OCI-LY3 (cell line): Measurements from ENCODE around the gene CDC42BPA.

Source experiments
- H2AFZ ChIP-seq: fragments of 200-600, 300-600 bp; shearing (Covaris generic); 2 replicates; pipeline ENCODE4 v1.6.0; 2014; ENCODE audit warnings: antibody characterized with exemption, low read depth, low read length
- H3K27ac ChIP-seq: fragments of 200-600, 300-600 bp; sonication (generic); 2 replicates; pipeline ENCODE4 v1.5.1; 2014; ENCODE audit warnings: mild to moderate bottlenecking, low read length, moderate library complexity, mixed read lengths
- H3K27me3 ChIP-seq: fragments of 200-600, 300-600 bp; sonication (generic); 2 replicates; pipeline ENCODE4 v1.6.1; 2014; ENCODE audit warnings: low read depth, low read length, mixed read lengths
- H3K36me3 ChIP-seq: fragments of 200-600, 300-600 bp; sonication (generic); replicated peaks from 2 replicates; pipeline ENCODE3; 2014; ENCODE audit warnings: low read depth, low read length, mixed read lengths
- H3K4me1 ChIP-seq: fragments of 300-600, 200-600 bp; sonication (generic); 2 replicates; pipeline ENCODE4 v1.6.1; 2014; ENCODE audit warnings: low read length, mixed read lengths
- H3K4me2 ChIP-seq: fragments of 200-600, 300-600 bp; sonication (generic); 2 replicates; pipeline ENCODE4 v1.6.1; 2014; ENCODE audit warnings: low read length, mixed read lengths
- H3K4me3 ChIP-seq: fragments of 300-600, 200-600 bp; sonication (generic); 2 replicates; pipeline ENCODE4 v1.5.1; 2014; ENCODE audit warnings: antibody characterized with exemption, mild to moderate bottlenecking, low read length, moderate library complexity
- H3K79me2 ChIP-seq: fragments of 300-600, 200-600 bp; shearing (Covaris generic); 2 replicates; pipeline ENCODE4 v1.6.1; 2014; ENCODE audit warnings: mild to moderate bottlenecking, low read length, mixed read lengths
- H3K9ac ChIP-seq: fragments of 300-600, 200-600 bp; shearing (Covaris generic); 2 replicates; pipeline ENCODE4 v1.6.0; 2014; ENCODE audit warnings: mild to moderate bottlenecking, low read length, moderate library complexity
- H3K9me3 ChIP-seq: fragments of 200-600, 300-600 bp; shearing (Covaris generic); 2 replicates; pipeline ENCODE4 v1.6.1; 2014; ENCODE audit warnings: low read length, mixed read lengths; ENCODE audit not compliant: insufficient read depth
- H4K20me1 ChIP-seq: fragments of 200-600, 300-600 bp; sonication (generic); 2 replicates; pipeline ENCODE4 v1.6.1; 2016; ENCODE audit warnings: low read length, mixed read lengths; ENCODE audit not compliant: insufficient read depth
- EZH2phosphoT487 ChIP-seq: fragments of 200-600 bp; shearing (Covaris generic); IDR thresholded peaks from 2 replicates; pipeline ENCODE4 v1.6.1; 2018; ENCODE audit warnings: antibody characterized with exemption, mixed run types, low read depth
- TF ChIP-seq, protein P1 (sequence below): fragments of 200-600, 300-600 bp; sonication (generic); IDR thresholded peaks from 2 replicates; pipeline ENCODE4 v1.5.1; 2014; ENCODE audit warnings: antibody characterized with exemption, low read length, low read depth

The CDC42BPA gene

GRCh38 chr1:226964068-226964425, 354.2 kb downstream of the CDC42BPA start:
- Histone ChIP-seq H3K4me1 (no peaks in the 10 kb centered on the region), H4K20me1 (no peaks in the 10 kb centered on the region), H3K27ac (no peak overlapping the region), H3K4me3 (no peak overlapping the region), H2AFZ (no peak overlapping the region), H3K9ac (no peak overlapping the region), H3K9me3 (no peaks in the 10 kb centered on the region; the same call in 1 of the 2 replicates), H3K79me2 (peaks cover 25% of the 10 kb centered on the region), H3K4me2 (no peak overlapping the region), H3K36me3 (peaks cover 6% of the 10 kb centered on the region), H3K27me3 (no peaks in the 10 kb centered on the region)
- TF ChIP-seq, protein P1, sequence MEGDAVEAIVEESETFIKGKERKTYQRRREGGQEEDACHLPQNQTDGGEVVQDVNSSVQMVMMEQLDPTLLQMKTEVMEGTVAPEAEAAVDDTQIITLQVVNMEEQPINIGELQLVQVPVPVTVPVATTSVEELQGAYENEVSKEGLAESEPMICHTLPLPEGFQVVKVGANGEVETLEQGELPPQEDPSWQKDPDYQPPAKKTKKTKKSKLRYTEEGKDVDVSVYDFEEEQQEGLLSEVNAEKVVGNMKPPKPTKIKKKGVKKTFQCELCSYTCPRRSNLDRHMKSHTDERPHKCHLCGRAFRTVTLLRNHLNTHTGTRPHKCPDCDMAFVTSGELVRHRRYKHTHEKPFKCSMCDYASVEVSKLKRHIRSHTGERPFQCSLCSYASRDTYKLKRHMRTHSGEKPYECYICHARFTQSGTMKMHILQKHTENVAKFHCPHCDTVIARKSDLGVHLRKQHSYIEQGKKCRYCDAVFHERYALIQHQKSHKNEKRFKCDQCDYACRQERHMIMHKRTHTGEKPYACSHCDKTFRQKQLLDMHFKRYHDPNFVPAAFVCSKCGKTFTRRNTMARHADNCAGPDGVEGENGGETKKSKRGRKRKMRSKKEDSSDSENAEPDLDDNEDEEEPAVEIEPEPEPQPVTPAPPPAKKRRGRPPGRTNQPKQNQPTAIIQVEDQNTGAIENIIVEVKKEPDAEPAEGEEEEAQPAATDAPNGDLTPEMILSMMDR: no peak
- TF ChIP-seq EZH2phosphoT487: no peak

- no peaks in the 10 kb centered on the region for H3K27me3 ChIP-seq
- H3K4me1 ChIP-seq: no peaks in the 10 kb centered on the region
- H3K79me2 ChIP-seq: peaks cover 36% of the 10 kb centered on the region
- H3K4me2 ChIP-seq: no peak overlapping the region
- TF ChIP-seq EZH2phosphoT487: no peak
- TF ChIP-seq, protein P1: no peak
- H4K20me1 ChIP-seq: no peaks in the 10 kb centered on the region
- no peak overlapping the region for H3K27ac ChIP-seq
- H3K36me3 ChIP-seq: peaks cover 8% of the 10 kb centered on the region
- H3K9me3 ChIP-seq: no peaks in the 10 kb centered on the region; the same call in 1 of the 2 replicates
- no peak overlapping the region for H3K9ac ChIP-seq
- no peak overlapping the region for H2AFZ ChIP-seq
- H3K4me3 ChIP-seq: no peak overlapping the region
Measured at GRCh38 chr1:226962421-226963391, 355.6 kb downstream of the CDC42BPA start.

DNA sequence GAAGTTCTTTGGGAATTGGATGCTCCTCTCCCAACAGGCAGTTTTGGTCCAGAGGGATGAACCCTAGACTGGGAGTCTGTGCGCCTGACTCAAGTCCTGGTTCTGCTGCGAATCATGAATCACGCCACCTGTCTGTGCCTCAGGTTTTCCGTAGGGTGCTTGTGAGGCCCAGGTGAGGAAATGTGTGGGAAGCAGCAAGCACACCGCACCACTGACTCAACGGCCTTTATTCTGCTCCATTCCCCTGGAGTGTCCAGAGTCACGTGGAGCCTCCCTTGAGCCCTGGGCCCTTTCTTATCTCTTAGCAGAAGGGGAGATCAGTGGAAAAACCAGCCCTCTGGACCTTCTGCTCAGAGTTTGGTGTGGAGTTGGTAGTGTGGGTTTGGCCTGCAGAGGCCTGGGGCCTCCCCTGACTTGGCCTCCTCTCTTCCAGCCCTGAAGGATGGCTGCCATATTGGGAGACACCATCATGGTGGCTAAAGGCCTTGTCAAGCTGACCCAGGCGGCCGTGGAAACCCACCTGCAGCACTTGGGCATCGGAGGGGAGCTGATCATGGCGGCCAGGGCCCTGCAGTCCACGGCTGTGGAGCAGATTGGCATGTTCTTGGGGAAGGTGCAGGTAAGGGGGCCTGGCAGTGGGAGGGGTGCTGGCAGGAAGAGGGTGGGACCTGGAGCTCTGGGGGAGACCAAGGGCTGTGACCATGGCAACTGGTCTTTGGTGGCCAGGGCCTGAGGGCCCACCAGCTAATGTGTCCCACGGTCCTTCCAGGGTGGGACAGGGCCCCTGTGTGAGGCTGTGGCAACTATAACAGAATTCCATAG, 357.1 kb downstream of the CDC42BPA start:
- Histone ChIP-seq H3K36me3 (peaks cover 10% of the 10 kb centered on the region), H3K4me3 (no peak overlapping the region), H3K9me3 (no peaks in the 10 kb centered on the region; the same call in 1 of the 2 replicates), H3K4me2 (no peak overlapping the region), H3K4me1 (no peaks in the 10 kb centered on the region), H4K20me1 (no peaks in the 10 kb centered on the region), H3K79me2 (peaks cover 42% of the 10 kb centered on the region), H3K9ac (no peak overlapping the region), H2AFZ (no peak overlapping the region), H3K27me3 (no peaks in the 10 kb centered on the region), H3K27ac (no peak overlapping the region)
- TF ChIP-seq, protein P1: no peak
- TF ChIP-seq EZH2phosphoT487: no peak

GRCh38 chr1:226960256-226960655, 358.0 kb downstream of the CDC42BPA start:
- Histone ChIP-seq H3K4me3 (no peak overlapping the region), H4K20me1 (no peaks in the 10 kb centered on the region), H3K79me2 (peaks cover 42% of the 10 kb centered on the region), H3K4me1 (no peaks in the 10 kb centered on the region), H2AFZ (no peak overlapping the region), H3K27ac (no peak overlapping the region), H3K36me3 (peaks cover 10% of the 10 kb centered on the region), H3K4me2 (no peak overlapping the region), H3K9me3 (no peaks in the 10 kb centered on the region; the same call in 1 of the 2 replicates), H3K27me3 (no peaks in the 10 kb centered on the region), H3K9ac (no peak overlapping the region)
- no peak for TF ChIP-seq EZH2phosphoT487
- TF ChIP-seq, protein P1: no peak
